OCI-M2 (cell line): ENCODE data around the gene OTOS.

Source experiments
- DNase-seq: peaks from one replicate; lab custom pipeline; 2025; ENCODE audit not compliant: unreplicated experiment; lab: John Stamatoyannopoulos, UW

The OTOS gene

DNA sequence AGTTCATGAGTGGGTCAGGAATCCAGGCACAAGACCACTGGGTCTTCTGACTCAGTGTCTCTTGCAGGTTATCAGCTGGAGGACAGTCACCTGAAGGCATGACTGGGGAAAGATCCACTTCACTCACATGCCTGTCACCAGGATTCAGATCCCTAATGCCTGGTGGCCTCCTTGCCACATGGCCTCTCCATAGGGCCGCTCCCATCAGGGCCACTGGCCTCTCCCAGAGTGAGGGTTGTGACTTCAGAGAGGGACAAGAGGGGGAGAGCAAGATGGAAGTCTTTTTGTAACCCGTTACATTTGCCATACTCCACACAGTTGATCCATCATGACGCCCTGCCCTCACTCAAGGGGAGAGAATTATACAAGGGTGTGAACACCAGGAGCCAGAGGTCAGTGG is 13.0 kb upstream of the OTOS start:
- no peak for DNase-seq

DNA sequence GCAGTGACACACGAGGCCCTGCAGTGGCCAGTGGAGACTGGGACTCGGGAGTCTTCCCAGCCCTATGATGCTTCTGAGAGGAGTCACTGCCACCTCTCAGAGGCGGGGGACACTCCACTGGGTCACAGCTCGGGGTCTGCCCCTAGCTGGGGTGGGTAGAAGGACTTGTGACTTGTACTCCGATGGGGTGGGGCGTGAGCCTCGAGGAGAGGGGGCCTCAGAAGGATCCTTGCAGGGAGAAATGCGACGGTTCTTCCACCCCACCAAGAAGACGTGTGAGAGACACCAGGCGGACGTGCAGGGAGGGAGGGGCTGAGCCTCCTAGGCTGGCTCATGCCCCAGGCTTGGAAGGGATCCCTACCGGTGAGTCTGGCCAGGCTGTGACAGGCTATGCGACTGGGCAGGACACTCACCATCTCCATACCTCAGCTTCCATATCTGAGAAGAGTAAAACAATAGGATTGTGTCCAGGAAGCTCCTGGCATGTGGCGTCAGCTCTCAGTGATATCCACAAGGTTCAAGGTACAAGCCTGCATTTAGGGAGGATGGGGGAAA is 11.1 kb upstream of the OTOS start:
- no peak for DNase-seq

DNA sequence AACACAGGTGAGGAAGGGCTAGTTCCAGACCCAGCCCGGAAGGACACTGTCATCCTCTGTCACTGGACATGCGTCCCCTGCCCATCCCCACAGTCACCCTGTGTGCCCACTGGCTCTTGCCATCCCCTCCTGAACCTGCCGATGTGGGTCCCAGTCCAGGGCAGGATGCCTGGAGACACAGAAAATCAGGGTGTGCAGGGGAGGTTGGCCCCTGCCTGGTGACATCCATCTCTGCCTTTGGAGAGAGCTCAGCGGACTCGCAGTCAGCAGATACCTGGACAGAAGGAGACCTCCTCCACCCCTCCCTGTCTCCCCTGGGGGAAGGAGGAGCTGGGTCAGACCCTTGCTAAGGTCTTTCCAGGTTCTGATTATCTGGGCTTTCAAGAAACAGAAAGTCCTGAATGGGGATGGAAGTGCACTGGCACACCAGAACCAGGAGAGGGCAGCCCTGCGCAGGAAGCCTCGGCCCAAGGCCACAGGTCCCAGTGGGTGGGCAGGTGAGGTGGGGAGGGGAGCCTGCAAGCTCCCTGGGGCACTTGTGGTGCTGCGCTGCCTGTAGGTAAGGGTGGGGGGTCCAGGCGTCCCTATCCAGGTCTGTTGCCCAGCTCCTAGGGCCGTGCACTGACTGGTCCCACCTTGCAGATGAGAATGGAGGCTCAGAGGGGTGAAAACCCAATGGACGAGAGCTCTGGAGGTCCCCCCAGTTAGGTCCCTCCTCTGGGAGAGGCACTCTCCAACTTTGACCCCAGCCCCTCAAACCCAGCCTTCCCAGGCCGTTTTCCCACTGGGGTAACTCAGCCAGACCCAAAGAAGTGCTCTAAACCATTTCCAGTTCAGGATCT is 9.7 kb upstream of the OTOS start:
- no peak for DNase-seq

DNA sequence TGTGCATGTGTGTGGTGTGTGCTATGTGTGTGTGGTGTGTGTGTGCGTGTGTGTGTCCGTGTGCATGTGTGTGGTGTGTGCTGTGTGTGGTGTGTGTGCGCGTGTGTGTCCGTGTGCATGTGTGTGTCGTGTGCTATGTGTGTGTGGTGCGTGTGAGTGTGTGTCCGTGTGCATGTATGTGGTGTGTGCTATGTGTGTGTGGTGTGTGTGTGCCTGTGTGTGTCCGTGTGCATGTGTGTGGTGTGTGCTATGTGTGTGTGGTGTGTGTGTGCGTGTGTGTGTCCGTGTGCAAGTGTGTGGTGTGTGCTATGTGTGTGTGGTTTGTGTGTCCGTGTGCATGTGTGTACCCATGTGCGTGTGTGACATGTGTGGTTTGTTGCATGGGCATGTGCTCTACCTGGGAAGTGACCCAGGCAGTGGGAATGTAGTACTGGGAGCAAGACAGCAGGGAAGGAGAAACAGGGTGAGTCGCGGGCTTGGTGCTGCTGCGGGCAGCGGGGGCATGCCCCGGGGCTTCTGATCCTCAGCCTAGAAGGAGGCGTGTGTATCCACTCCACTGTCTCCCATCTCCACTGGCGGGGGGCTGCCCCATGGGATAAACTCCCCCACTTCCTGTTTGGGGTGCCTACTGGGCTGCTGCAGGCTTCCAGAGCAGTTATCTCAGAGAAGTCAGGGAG is 7.6 kb upstream of the OTOS start:
- DNase-seq = no peak

DNA sequence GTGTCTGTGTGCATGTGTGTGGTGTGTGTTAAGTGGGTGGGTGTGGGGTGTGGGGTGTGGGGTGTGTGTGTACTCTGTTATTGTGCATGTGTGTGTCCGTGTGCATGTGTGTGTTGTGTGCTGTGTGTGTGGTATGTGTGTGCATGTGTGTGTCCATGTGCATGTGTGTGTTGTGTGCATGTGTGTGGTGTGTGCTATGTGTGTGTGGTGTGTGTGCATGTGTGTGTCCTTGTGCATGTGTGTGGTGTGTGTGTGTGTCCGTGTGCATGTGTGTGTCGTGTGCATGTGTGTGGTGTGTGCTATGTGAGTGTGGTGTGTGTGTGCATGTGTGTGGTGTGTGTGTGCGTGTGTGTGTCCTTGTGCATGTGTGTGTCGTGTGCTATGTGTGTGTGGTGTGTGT is 6.9 kb upstream of the OTOS start:
- no peak for DNase-seq

DNA sequence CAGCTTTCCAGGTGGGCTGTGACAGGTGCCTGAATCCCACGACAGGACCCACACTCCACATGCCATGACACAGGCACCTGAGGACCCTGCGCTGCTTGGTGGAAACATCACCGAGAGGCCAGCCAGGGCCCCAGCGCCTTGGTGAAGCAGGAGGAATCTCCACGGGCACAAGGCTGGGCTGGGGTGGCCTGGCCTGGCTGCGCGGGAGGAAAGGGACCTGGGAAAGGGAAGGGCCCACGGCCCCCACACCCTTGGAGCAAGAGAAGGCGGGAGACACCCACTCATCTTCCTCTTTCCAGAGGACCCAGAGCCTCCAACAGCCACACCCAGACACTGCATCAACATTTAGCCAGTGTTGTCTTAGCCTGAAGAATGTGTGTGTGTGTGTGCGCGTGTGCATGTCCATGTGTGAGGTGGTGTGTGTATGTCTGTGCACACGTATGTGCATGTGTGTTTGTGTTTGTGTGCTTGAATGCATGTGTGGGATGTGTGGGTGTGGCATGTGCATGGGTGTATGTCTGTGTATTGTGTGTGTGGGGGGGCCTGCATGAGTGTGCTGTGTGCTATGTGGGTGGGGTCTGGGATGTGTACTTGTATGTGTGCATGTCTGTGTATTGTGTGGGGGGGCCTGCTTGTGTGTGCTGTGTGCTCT is 6.3 kb upstream of the OTOS start:
- DNase-seq = no peak

DNA sequence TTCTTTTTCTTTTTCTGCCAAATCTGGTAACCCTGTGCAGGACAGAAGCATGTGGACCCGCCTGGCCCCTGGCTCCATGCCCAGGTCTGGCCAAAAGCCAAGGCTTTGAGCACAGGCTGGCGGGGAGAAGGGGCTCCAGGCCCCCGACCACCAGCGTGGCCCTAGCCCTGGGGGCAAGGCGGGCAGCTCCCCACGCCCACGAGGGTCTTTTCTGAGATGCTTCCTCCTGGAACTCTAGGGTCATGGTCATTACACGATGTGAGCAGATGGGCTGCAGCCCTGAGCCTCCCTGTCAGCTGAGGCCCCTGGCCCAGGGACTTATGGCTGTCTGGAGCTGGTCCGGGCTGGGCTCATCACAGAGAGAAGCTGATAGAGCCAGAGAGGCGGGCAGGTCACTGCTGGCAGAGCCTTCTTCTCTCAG is 5.7 kb upstream of the OTOS start:
- no peak for DNase-seq

DNA sequence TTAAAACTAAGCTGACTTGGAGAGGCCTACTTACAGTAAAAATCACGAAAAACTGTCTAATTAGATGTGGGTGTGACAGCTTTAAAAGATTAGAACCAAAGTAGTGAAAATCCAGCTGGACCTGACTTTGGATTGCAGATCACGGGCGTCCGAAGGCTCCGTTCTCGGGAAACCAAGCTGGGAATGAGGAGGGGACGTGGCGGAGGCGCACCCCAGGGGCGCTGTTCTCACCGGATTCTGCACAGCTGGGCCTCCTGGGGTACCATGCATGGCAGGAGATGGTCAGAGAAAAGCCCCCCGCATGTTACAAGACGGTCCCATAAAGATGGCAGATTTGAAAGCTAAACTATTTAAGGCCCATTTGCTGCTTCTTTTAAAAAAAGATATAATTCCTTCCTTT is 5.0 kb upstream of the OTOS start:
- no peak for DNase-seq

DNA sequence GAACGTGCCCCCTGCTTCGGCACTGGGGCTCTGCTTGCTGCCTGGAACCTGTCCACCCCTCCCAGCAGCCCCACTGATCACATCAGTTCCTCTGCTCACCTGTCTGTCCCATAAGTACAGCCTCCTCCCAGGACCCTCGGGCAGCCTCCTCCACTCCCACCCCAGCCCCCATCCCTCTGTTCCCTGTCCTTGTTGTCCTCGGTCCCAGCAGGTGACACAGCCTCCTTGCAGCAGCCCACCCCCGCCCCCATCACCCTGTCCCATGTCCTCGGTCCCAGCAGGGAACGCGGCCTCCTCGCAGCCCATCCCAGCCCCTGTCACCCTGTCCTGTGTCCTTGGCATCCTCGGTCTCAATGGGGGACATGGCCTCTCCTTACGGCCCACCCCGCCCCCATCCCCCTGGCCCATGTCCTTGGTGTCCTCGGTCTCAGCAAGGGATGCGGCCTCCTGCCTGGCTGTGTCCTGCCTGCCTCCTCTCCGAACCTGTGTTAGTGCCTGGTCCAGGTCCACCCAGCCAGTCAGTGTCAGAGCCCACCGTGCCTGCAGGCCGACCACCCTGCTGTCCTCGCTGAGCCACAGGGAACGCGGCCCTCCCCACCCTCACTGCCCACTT is 4.3 kb upstream of the OTOS start:
- DNase-seq = no peak

DNA sequence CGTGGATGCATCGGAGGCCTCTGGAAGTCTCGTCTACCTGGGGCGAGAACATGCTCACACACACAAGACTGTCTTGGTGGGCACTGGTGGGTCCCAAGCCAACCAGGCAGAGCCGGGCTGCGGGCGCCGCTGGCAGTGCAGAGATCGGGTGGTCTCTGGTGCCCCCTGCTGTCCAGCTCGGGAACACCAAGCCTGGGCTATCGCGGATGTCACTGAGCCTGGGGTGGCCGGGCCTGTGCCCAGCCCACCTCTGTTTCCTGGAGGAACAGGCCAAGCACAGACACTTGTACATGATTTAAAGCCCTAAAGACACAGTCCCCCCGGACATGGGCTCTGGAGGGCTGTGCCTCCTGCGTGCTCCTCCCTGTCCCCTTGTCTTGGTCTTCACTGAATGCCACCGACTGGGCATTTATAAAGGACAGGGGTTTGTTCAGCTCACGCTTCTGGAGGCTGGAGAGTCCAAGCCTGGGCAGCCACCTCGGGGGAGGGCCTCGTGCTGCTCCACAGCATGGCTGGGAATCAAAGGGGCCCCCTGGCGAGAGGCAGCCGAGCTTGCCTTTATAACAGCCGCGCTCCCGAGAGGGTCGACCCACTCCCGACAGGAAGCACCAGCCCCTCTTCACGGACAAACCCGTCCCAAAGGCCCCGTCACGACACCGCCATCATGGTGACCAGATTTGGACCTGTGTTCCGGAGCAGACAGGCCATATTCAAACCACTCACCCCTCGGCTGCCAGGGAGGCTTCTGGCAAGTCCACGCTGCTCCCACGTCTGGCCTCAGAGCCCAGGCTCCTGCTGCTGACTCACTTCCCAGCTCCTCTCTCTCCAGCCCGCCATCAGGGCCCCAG is 3.6 kb upstream of the OTOS start:
- peak; percentile 4 for DNase-seq

DNA sequence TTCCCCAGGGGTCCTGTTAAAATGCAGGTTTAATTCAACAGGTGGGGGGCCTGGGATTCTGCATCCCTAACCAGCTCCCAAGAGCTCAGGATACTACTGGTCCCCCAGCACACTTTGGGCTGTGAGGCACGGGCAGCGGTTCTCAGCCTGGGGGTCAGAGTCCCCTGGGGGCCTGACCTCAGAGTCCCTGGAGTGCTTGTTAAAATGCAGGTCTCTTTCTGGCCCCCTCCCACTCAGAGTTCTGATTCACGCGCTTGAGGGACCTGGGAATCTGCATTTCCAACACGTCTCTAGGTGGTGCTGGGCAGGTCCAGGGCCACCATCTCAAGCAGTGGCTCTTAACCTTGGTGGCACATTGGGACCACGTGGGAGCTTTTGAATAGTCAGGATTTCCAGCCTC is 2.8 kb upstream of the OTOS start:
- no peak for DNase-seq

DNA sequence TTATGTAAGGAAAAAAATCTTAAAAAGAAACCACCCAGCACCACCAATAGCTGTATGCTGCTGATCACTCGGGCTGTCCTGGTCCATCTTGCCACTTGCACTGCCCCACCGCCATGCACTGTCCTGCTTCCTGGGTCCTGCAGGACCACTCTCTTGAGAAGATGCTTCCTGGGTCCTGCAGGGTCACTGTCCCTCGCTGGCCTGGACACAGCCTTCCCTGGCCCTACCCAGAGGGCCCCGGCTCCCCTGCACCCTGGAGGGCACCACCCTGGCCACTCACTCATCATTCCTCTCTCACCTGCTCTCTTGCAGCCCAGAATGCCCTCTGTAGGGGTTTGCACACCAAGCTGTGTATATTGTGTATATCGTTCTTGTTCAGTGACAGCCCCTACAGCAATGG is 2.4 kb upstream of the OTOS start:
- DNase-seq = no peak

DNA sequence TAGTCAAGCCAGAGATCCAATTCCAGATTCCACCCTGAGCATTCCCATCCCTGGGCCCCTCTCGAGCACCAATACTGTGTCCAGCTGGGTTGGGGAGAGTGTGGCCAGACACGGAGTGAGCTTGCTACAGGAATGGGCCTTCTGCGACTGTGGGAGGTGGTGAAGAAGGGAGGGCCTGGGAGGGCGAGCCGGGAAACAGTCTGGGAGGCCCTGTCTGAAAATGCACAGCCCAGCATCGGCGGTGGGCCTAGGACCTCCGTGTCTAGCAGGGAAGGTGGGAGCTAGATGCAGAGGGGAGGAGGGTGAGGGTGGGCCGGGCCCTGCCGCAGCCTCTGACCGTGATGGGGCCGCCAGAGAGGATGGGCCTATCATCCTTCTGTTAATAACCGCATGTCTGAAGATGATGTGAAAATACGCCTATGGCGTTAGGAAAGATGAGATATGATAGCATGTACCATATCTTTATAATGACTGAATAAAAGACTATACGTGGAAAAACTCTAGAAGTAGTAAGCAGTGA is 1.9 kb upstream of the OTOS start:
- no peak for DNase-seq

DNA sequence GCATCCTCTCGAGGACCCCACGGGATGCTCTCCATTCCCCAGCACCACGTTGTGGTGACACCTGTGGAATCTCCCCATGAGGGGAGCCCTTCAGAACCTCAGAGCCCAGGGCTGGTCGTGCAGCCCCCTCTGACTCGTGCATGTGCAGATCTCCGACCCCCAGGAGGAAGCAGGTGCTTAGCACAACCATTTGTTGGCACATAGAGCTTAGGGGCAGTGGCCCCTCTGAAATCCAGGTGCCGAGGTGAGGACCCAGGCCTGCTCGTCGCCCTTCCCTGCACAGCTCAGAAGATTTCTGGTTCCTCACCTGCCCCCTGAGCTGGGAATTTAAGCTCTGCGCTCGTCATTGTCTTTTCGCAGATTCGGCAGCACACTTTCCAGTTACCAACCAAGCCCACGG is 1.3 kb upstream of the OTOS start:
- no peak for DNase-seq

DNA sequence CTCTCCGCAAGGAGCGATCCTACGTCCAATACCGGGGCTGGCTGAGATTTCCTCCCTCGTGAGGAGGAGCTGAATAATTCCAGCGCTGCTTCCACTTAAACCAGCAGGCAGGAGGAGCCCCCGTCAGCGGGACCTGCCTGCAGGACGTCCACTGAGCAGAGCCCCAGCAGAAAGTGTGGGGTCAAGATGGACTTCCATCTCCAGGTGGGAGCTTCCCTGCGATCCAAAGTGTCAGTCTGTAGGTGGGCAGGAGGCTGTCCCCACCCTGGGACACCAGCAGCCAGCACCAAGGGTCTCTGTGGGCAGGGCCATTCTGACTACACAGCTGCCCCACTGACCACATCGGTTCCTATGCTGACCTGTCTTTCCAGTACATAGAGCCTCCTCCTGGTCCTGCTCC is 462 bp upstream of the OTOS start:
- DNase-seq = no peak

DNA sequence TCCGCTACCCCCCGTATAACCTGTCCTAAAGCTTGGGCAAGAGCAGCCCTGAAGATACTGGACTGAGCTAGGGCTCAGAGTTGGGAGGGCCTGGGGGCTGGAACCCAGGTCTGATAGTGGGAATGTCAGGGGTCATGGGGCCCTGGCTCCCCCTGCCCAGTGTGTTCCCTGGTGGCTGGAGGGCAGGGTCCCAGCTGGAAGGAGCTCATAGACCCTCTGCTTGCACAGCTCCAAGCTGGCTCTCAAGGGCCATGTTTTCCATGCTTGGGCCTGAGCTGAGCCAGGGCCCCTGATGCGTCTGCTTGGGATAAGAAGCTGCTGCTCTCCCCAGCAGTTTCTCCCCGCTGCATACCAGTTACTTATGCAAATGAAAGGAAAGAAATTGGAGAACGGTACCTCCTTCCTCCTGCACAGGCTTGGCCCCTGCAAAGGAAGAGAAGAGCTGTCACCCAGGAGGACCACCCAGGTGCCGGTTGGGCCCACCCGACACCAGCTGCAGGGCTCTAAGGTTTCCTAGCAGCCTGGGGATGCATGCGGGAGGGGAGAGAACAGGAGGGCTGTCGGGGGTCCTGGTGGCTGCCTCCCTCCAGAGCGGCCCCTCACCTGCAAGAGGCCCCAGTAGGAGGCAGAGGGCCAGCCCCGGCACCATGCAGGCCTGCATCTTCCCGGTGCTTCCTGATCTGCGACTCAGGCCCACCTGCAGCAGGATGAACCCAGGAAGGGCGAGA is 628 bp downstream of the OTOS start:
- DNase-seq = no peak

DNA sequence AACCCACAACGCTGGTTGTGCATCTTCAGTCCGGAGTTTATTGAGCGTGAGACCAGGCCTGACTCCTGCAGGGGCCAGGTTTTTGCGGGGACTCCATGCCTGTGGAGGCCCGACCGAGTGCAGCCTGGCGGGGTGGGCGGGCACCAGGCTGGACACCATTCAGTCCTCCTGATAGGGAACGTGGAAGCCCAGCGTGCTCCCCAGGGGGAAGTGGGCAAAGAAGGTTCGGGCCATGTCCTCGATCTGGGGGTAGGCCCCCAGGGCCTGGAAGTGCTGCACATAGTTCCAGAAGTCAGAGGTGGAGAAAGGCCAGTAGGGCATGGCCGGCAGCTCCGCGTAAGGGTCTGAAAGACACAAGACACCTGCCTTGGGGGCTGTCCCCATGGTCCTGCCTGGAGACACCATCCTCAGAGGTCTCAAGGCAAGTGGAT is 1.4 kb downstream of the OTOS start:
- DNase-seq = no peak

DNA sequence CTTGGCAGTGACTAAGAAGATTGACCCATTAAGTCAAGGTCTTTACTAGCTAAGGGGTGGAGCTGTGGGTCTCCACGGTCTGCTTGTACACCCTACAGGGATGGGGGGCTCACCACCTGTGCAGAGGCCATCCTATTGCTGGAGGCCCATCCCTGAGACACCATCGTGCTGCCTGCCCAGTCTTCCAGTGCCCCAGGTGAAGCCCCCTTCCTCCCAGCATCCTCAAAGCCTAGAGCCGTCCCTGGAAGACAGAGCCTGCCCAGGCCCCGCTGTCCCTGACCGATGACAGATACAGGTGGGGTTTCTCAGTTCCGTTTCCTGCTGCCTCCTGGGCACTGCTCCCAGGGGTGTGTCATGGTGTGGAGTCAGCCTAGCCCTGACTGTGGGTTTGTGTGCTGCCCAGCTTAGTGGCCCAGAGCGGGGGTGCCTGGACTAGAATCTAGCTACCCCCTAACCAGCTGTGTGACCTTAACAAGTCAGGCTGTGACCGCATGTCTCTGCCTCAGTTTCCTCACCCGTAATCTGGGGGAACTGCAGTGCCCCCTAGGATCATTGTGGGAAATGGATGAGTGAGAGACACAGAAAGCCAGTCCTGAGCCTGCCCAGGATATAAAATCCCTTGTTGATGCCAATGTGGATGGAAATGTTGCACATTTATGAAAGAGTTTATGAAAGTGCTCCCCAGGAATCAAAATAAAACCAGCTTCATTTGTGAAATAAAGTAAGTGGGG is 2.0 kb downstream of the OTOS start:
- no peak for DNase-seq
